GM21423 (cell line): ENCODE results near the gene POLR1B.
A peak's percentile ranks its signal among the peaks of the same experiment; 100 is the strongest.
"Not testable (repeated sequence)": the region's sequence is repeated elsewhere in the genome, so short reads cannot be mapped to it uniquely, and the experiment has no call there.

ENCODE experiments used
- ATAC-seq: cut with Tn5 transposase; IDR thresholded peaks from one replicate; pipeline ENCODE4 v1.9.1; 2021; ENCODE audit warnings: mild to moderate bottlenecking, moderate library complexity; ENCODE audit not compliant: unreplicated experiment

POLR1B gene, protein sequence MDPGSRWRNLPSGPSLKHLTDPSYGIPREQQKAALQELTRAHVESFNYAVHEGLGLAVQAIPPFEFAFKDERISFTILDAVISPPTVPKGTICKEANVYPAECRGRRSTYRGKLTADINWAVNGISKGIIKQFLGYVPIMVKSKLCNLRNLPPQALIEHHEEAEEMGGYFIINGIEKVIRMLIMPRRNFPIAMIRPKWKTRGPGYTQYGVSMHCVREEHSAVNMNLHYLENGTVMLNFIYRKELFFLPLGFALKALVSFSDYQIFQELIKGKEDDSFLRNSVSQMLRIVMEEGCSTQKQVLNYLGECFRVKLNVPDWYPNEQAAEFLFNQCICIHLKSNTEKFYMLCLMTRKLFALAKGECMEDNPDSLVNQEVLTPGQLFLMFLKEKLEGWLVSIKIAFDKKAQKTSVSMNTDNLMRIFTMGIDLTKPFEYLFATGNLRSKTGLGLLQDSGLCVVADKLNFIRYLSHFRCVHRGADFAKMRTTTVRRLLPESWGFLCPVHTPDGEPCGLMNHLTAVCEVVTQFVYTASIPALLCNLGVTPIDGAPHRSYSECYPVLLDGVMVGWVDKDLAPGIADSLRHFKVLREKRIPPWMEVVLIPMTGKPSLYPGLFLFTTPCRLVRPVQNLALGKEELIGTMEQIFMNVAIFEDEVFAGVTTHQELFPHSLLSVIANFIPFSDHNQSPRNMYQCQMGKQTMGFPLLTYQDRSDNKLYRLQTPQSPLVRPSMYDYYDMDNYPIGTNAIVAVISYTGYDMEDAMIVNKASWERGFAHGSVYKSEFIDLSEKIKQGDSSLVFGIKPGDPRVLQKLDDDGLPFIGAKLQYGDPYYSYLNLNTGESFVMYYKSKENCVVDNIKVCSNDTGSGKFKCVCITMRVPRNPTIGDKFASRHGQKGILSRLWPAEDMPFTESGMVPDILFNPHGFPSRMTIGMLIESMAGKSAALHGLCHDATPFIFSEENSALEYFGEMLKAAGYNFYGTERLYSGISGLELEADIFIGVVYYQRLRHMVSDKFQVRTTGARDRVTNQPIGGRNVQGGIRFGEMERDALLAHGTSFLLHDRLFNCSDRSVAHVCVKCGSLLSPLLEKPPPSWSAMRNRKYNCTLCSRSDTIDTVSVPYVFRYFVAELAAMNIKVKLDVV

DNA sequence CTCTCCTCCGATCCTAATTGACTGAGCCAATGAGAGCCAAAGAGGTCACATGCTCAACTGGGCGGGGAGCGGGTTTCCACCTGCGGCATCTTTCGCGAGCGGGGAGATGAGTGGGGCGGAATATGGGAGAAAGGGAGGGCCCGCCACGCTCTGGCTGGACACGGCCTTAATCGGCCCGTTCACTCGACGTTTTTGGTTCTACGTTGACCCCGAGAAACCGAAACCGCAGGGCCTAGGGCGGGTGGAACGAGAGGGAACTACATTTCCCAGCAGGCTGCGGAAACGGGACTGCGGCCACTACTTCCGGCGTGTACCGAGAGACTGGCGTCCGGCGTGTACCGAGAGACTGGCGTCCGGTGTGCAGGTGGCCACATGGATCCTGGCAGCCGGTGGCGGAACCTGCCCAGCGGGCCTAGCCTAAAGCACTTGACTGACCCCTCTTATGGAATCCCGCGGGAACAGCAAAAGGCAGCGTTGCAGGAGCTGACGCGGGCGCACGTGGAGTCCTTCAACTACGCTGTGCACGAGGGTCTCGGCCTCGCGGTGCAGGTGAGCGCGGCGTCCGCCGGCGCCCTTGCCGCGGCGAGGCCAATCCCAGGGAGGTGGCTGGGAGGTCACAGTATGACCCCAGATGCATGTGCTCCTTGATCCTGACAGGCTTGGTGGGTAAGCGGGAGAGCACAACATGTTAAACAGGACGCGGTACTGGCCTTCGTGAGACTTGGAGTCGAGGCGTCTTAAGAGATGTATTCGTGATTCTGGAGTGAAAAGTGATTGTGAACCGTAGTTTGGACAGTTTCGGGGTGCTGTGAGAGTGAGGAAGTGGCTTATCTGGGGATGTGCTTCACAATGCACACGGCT, at the start of gene POLR1B:
TSS of gene POLR1B (plus strand) at position 343 of the 861 bp plus-strand sequence. CDS start at position 373, 30 bp downstream.
- ATAC-seq: peak; percentile 77

DNA sequence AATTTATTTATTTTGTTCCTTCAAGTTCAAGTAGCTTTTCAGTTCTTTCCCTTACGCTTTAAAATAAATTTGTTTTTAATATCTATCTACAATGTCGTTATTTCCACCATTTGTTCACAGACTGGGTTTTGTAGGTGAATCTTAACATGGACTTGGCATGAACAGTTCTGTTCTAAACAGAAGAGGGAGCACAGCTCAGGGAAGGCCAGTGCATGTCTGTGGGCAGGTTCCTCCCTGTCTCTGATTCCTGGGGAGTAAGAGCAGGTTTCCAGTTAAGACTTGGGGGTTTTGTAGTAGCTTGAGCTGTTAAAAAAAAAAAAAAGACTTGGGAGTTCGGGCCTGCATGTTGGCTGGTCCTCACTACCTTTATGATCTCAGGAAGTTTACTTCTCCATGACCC, 49.2 kb upstream of the POLR1B start:
- no peak for ATAC-seq

DNA sequence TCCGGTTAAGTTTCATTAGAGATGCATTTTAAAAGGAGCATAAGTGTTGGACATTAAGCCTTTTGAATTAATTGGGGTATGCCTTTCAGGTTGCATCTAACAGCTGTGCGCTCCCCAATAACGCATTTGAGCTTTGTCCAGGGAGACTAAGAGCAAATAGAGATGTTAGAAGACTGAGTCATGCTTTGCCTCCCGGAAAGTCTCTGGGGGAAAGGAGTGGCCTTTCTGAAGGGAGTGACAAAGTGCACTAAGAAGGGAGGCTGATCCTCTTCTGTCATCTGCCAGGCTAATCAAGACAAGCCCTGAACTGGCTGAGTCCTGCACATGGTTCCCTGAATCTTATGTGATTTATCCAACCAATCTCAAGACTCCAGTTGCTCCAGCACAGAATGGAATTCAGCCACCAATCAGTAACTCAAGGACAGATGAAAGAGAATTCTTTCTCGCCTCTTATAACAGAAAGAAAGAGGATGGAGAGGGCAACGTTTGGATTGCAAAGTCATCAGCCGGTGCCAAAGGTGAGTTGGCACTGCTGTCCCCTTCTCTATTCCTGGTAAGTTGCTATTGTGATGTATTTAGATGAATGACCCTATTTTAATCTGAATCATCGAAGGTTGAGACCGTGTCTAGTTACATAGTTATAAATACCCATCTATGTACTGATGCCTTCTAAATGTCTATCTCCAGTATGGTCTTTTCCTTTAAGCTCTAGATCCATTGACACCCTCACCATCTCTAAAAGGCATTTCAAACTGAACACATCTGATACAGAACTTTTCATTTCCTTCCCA, 48.2 kb upstream of the POLR1B start:
- no peak for ATAC-seq

DNA sequence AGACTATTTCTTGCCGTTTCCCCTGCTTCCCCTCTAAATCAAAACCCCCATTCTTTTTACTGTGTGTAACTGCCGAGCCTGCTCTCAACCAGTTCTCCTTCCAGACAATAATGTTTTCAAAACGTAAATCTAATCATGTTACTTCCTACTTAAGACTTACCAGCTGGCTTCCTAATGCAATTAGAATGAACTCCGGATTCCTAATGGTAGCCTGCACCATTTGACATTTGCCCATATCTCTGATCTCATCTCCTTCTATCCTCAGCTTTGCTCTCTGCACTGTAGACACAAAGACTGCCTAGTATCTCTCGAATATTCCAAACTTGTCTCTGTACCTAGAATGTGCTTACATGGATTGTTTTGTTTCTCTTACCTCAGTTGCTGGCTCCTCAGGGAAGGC, 47.4 kb upstream of the POLR1B start:
- no peak for ATAC-seq

DNA sequence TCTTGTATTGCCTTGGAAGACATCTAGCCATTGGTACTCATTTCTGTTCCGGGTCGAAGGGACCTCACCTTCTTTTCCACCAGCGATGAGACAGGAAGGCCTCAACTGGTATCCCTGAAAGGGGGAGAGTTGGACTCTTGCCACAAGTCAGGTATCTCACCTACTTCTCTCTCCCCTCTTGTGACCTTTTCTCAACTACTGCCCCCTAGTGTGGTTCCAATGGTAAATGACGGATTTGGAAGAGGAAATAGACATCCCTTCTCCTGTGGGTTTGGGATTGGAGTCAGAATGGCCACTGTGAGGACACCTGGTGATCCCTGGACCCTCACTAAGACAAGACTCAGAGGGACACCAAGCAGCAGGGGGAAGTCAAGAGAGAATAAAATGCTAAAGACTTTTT, 46.4 kb upstream of the POLR1B start:
- not testable (repeated sequence) for ATAC-seq

DNA sequence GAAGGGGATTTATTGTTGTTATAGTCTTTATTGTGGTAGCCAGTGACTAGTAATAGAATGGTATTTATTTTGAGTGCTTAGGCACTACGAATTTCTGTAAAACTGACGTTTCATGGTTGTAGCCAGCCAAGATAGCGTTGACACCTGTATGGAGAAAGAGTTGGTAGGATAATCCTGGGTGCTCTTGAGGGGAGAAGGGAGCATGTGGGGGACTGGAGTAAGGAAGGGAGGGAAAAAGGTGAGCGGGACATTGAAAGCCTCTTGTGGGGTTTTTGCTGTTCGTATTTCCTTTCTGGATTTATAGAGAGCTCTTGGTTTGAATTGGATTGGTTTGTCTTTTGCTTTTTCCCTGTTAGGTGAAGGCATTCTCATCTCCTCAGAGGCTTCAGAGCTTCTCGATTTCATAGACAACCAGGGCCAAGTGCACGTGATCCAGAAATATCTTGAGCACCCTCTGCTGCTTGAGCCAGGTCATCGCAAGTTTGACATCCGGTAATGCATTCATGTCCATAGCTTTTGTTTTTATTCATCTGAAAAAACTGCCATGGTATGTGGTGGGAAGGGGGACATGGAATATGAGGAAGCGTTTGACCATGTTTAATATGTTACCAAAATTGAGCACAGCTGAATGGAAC, 41.3 kb upstream of the POLR1B start:
- ATAC-seq: not testable (repeated sequence)

DNA sequence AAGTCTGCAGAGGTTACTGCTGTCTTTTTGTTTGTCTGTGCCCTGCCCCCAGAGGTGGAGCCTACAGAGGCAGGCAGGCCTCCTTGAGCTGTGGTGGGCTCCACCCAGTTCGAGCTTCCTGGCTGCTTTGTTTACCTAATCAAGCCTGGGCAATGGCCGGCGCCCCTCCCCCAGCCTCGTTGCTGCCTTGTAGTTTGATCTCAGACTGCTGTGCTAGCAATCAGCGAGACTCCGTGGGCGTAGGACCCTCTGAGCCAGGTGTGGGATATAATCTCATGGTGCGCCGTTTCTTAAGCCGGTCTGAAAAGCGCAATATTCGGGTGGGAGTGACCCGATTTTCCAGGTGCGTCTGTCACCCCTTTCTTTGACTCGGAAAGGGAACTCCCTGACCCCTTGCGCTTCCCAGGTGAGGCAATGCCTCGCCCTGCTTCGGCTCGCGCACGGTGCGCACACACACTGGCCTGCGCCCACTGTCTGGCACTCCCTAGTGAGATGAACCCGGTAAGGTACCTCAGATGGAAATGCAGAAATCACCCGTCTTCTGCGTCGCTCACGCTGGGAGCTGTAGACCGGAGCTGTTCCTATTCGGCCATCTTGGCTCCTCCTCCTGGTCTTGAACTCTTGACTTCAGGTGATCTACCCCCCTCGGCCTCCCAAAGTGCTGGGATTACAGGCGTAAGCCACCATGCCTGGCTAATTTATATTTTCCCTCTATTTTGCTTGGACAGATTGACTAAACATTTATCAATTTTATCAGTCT, 32.8 kb upstream of the POLR1B start:
- not testable (repeated sequence) for ATAC-seq

DNA sequence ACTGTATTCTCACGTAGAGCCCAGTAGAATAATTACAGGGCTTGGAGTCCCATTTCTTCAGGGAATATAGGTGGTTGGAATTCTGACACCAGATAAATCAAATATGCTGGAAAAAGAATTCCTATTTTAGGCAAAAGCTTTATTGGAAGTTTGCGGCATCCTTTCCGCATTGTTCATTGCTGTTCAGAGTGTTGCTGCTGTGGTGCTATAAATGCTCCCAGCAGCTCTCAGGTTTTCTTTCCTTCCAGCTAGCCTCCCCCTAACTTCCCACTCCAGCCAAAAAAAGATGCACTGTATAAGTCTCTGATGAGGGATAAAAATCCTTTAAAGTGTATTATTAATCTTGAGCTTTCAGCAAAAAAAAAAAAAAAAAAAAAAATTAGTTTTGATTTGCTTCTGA, 25.5 kb upstream of the POLR1B start:
- no peak for ATAC-seq

DNA sequence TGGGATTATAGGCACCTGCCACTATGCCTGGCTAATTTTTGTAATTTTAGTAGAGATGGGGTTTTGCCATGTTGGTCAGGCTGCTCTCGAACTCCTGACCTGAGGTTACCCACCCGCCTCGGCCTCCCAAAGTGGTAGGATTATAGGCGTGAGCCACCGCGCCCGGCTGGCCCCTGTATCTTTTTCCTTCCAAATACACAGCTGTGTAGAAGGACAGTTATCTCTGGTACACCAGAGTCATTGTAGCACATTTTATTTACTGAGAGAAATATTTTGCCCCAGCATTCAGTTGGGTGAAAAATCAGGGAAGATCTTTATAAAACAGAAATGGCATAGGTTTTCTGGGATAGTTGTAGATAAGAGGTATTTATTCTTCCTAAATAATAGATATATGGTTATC, 23.5 kb upstream of the POLR1B start:
- ATAC-seq: no peak

DNA sequence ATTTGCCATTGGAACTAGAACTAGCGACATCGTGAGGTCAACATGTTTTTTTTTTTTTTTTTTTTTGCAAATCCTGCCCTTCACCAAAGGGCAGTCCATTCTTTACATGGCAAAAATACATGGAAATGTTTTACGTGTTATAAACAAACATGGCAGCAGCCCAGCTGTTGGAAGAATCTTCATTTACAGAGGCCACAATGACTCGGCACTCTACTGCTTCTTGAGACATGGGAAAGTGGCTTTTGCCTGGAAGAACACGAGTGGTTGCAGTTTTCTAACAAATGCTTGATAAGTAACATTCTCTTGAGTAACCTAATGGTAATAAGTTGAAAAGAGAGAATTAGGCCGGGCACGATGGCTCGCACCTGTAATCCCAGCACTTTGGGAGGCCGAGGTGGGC, 22.8 kb upstream of the POLR1B start:
- no peak for ATAC-seq

DNA sequence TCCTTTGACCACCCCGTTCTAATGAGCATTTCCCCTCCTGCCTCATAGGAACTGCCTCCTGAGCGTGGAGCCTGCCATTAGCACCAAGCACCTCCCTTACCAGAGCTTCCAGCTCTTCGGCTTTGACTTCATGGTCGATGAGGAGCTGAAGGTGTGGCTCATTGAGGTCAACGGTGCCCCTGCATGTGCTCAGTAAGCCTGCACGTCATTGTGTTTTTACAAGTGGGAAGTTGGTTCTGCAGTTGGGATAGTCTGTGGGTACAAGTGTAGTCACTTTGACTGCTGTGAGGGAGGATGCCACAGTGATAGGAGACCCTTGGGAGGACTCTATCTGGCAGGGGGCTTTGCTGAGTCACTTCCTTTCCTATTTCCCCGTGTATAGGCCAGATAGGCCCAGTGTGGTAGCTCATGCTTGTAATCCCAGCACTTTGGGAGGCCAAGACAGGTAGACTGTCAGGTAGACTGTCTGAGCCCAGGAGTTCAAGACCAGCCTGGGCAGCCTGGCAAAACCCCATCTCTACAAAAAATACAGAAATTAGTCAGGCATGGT, 22.0 kb upstream of the POLR1B start:
- no peak for ATAC-seq

DNA sequence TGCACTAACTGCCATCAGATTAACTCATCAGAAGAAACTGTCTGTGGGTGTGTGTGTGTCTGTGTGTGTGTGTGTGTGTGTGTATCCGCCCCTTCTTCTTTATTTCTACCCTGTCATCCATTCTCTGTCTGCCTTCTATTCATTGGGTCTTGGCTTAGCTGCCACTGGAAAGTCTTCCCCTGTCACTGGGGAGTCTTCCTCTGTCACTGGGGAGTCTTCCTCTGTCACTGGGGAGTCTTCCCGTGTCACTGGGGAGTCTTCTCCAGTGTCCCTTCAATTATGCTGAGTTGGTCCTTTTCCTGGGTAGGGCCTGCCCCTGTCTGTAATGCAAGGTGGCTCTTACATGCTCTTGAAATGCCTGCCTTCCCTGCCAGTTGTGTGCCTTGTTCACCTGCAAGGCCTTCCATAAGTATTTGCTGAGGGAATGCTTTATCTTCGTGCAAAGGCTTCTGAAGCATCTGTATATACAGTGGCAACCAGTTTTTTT, 18.9 kb upstream of the POLR1B start:
- ATAC-seq: no peak

DNA sequence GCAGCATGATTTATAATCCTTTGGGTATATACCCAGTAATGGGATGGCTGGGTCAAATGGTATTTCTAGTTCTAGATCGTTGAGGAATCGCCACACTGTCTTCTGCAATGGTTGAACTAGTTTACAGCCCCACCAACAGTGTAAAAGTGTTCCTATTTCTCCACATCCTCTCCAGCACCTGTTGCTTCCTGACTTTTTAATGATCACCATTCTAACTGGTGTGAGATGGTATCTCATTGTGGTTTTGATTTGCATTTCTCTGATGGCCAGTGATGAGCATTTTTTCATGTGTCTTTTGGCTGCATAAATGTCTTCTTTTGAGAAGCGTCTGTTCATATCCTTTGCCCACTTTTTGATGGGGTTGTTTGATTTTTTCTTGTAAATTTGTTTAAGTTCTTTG, 18.0 kb upstream of the POLR1B start:
- ATAC-seq: not testable (repeated sequence)

DNA sequence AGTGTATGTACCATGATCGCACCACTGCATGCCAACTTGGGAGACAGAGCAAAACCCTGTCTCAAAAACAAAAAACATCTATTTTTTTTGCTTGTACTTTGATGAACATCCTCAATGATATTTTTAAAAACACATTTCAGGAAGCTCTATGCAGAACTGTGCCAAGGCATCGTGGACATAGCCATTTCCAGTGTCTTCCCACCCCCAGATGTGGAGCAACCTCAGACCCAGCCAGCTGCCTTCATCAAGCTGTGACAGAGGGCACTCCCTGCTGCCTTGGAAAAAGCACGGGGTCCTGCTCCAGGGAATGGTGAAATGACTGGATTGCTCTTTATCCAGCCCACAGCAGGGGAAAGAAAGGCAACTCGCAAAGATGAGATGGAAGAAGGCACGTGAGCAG, 13.7 kb upstream of the POLR1B start:
- no peak for ATAC-seq

DNA sequence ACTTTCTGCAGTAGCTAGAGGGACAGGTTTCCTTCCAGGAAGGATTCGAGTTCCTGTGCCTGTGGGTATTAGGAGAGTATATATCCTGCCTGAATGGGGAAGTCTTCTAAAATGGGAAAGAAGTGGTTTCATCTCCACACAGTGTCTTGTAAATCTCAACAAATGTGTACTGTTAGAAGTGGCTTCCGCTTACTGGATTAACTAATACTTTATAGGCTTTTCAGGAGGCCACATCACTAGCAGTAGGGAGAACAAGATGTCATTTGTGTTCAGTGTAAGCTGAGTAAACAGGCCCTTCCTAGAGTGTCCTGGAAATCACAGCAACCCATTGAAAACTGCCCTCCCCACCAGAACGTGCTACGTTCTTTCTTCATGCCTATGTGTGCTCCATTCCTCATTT, 12.5 kb upstream of the POLR1B start:
- ATAC-seq: no peak

DNA sequence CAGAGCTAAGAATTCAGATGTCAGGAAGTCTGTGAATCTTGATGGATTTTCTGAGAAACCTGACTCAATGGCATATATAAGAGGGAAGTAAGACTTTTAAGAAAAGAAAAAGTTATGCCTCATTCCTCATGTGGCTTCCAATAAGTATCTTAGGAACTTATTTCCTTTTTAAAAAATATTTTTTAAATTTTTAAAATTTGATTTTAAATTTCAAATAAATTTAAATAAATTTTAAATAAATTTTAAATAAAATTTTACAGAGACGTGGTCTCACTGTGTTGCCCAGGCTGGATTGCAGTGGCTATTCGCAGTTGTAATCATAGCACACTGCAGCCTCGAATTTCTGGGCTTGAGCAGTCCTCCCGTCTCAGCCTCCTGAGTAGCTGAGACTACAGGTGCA, 11.5 kb upstream of the POLR1B start:
- no peak for ATAC-seq

DNA sequence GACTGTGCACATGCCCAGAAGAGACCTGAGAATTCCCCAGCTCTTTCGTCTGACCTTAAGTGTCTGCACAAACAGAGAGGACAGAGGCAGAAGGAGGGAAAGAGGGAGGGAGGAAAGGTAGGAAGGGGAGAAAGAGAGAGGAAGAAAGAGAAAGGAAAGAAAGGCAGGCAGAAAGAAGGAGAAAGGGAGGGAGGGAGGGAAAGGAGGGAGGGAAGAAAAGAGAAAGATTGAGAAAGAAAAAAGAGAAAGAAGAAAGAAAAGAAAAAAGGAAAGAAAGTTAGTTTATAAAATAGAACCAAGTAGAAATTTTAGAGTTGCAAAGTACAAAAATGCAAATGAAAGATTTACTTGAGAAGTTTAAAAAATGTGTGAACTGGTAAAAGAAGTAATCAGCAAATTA, 7.4 kb upstream of the POLR1B start:
- ATAC-seq: no peak

DNA sequence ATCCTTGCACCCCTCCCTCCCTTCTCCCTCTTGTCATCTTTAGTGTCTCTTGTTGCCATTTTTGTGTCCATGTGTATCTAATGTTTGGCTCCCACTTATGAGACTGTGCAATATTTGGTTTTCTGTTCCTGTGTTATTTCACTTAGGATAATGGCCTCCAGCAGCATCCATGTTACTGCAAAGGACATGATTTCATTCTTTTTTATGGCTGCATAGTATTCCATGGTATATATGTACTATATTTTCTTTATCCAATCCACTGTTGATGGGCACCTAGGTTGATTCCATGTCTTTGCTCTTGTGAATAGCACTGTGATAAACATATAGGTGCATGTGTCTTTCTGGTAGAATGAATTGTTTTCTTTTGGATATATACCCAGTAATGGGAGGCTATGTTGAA, 5.6 kb upstream of the POLR1B start:
- not testable (repeated sequence) for ATAC-seq
